ENCODE measurements around the gene KLF6. TPM values are rescaled to one million over a fixed set of nuclear protein-coding genes. Genes with fewer than 3 reads are reported as not detected.

The KLF6 gene
- total and polyA plus RNA-seq, 2 donors (not counting 3 experiments of a cell fraction or from before 2014, with no cell fraction given) = 183 to 307 TPM

GRCh38 chr10:3791974-3792633 lies 7.1 kb upstream of the KLF6 start:
- no TSS peak for BruUV-seq (replicated peaks)
- ChIA-PET POLR2A (no interaction called here), CTCF (no interaction called here)
- H3K9me1 ChIP-seq (replicated peaks; ENCODE audit: control insufficient read depth, extremely low read depth, insufficient read depth, low read length) = no peaks in the 10 kb centered on the region
- H3K4me3 ChIP-seq (replicated peaks in 1 of 3; ENCODE audit: insufficient read depth in 1 of 3, low read depth in 1 of 3, low read length in 3 of 3) = no peak overlapping the region
- H3K9ac ChIP-seq (replicated peaks; ENCODE audit: extremely low read depth, insufficient read depth, low read length) = no peak overlapping the region
- no peak overlapping the region for H3K4me2 ChIP-seq (ENCODE audit: insufficient read depth, low read length)
- no peak overlapping the region for H3K27ac ChIP-seq (ENCODE audit: insufficient read depth, low read depth, low read length)
- no peaks in the 10 kb centered on the region for H4K20me1 ChIP-seq (replicated peaks; ENCODE audit: control insufficient read depth, extremely low read depth, insufficient read depth, low read length)
- H3K27me3 ChIP-seq (ENCODE audit: control insufficient read depth in 2 of 2, insufficient read depth in 2 of 2, low read length in 2 of 2) = no peaks in the 10 kb centered on the region
- no peaks in the 10 kb centered on the region for H3K79me2 ChIP-seq (ENCODE audit: control insufficient read depth, insufficient read depth, low read length)
- no peaks in the 10 kb centered on the region for H3K9me3 ChIP-seq (replicated peaks; ENCODE audit: control insufficient read depth, insufficient read depth, low read length)
- DNase-seq (ENCODE audit: low read depth, low spot score) = no peak
- intact Hi-C loops (cut with micrococcal nuclease) (no loop called here), dilution Hi-C loops (cut with MboI; ENCODE audit: extremely low pct_ligation_motif_present, low sequenced_read_pairs) (no loop called here)
- no peak for TF ChIP-seq POLR2A (IDR thresholded peaks at IDR 0.05; ENCODE audit: low read depth, low read length)
- no peak for TF ChIP-seq MYC (IDR thresholded peaks at IDR 0.05; ENCODE audit: low read depth, low read length)
- TF ChIP-seq MAX (IDR thresholded peaks at IDR 0.05; ENCODE audit: insufficient read depth, insufficient read length) = no peak
- TF ChIP-seq CTCF (IDR thresholded peaks at IDR 0.05; ENCODE audit: extremely low read depth in 1 of 2, insufficient read depth in 1 of 2, low read depth in 1 of 2, low read length in 2 of 2) = no peak
- H3K36me3 ChIP-seq (ENCODE audit: control insufficient read depth in 2 of 2, extremely low read depth in 1 of 2, insufficient read depth in 2 of 2, low read length in 2 of 2) = no peaks in the 10 kb centered on the region
- no peak overlapping the region for H2AFZ ChIP-seq (ENCODE audit: low read depth, low read length)
- FAIRE-seq = no peak
- peaks cover 1% of the 10 kb centered on the region for H3K4me1 ChIP-seq (ENCODE audit: control insufficient read depth, extremely low read depth, insufficient read depth, low read length)

GRCh38 chr10:3790858-3791257 lies 5.8 kb upstream of the KLF6 start:
- TF ChIP-seq MYC (IDR thresholded peaks at IDR 0.05; ENCODE audit: low read depth, low read length) (no peak), CTCF (IDR thresholded peaks at IDR 0.05; ENCODE audit: extremely low read depth in 1 of 2, insufficient read depth in 1 of 2, low read depth in 1 of 2, low read length in 2 of 2) (no peak), JUN (IDR thresholded peaks at IDR 0.05; ENCODE audit: borderline replicate concordance, insufficient read depth, insufficient read length, low read depth) (no peak), FOS (IDR thresholded peaks at IDR 0.05; ENCODE audit: borderline replicate concordance, insufficient read depth, low read length) (no peak), MAX (IDR thresholded peaks at IDR 0.05; ENCODE audit: insufficient read depth, insufficient read length) (no peak), GATA2 (IDR thresholded peaks at IDR 0.05; ENCODE audit: insufficient read depth, insufficient read length, low read depth, low read length) (no peak), EZH2 (IDR thresholded peaks at IDR 0.05; ENCODE audit: borderline replicate concordance, low read depth, low read length, severe bottlenecking) (no peak), POLR2AphosphoS5 (IDR thresholded peaks at IDR 0.05; ENCODE audit: insufficient read depth, low read depth, low read length) (no peak), POLR2A (IDR thresholded peaks at IDR 0.05; ENCODE audit: low read depth, low read length) (no peak)
- CTCF ChIA-PET = no interaction called here

More at GRCh38 chr10:3790858-3791257, 5.8 kb upstream of the KLF6 start:
- Histone ChIP-seq H3K4me1 (ENCODE audit: control insufficient read depth, extremely low read depth, insufficient read depth, low read length) (peaks cover 14% of the 10 kb centered on the region), H3K9me1 (replicated peaks; ENCODE audit: control insufficient read depth, extremely low read depth, insufficient read depth, low read length) (no peaks in the 10 kb centered on the region), H3K79me2 (ENCODE audit: control insufficient read depth, insufficient read depth, low read length) (peaks cover 1% of the 10 kb centered on the region), H3K36me3 (ENCODE audit: control insufficient read depth in 2 of 2, extremely low read depth in 1 of 2, insufficient read depth in 2 of 2, low read length in 2 of 2) (no peaks in the 10 kb centered on the region), H2AFZ (ENCODE audit: low read depth, low read length) (no peak overlapping the region), H3K4me2 (ENCODE audit: insufficient read depth, low read length) (no peak overlapping the region), H3K27me3 (ENCODE audit: control insufficient read depth in 2 of 2, insufficient read depth in 2 of 2, low read length in 2 of 2) (no peaks in the 10 kb centered on the region), H3K9me3 (replicated peaks; ENCODE audit: control insufficient read depth, insufficient read depth, low read length) (no peaks in the 10 kb centered on the region), H3K27ac (ENCODE audit: insufficient read depth, low read depth, low read length) (no peak overlapping the region), H3K9ac (replicated peaks; ENCODE audit: extremely low read depth, insufficient read depth, low read length) (no peak overlapping the region), H4K20me1 (replicated peaks; ENCODE audit: control insufficient read depth, extremely low read depth, insufficient read depth, low read length) (no peaks in the 10 kb centered on the region), H3K4me3 (replicated peaks in 1 of 3; ENCODE audit: insufficient read depth in 1 of 3, low read depth in 1 of 3, low read length in 3 of 3) (no peak overlapping the region)
- POLR2A ChIA-PET = no interaction called here
- BruUV-seq (replicated peaks) = no TSS peak
- no peak for DNase-seq (ENCODE audit: low read depth, low spot score)
- dilution Hi-C loops (cut with MboI; ENCODE audit: extremely low pct_ligation_motif_present, low sequenced_read_pairs) = no loop called here
- intact Hi-C loops (cut with micrococcal nuclease) = no loop called here
- FAIRE-seq = no peak

All from endothelial cell of umbilical vein (primary cell).